H1 (cell line): ENCODE measurements around the gene ZNF100. TPM values are rescaled to one million over a fixed set of nuclear protein-coding genes. Genes with fewer than 3 reads are reported as not detected.

ENCODE experiments used
- ASH2L ChIP-seq: fragments of 200-600, 300-600 bp; sonication (generic); IDR thresholded peaks from one replicate; pipeline ENCODE4 v1.7.1; 2017; ENCODE audit warnings: low read length
- ATF3 ChIP-seq: IDR thresholded peaks from 2 replicates; pipeline ENCODE4 v1.6.1; 2011; ENCODE audit warnings: low read depth, mild to moderate bottlenecking, low read length; ENCODE audit not compliant: insufficient read depth
- CHD2 ChIP-seq: IDR thresholded peaks from 2 replicates; pipeline ENCODE4 v1.6.1; 2012; ENCODE audit warnings: low read length, improper control_type of control experiment
- EGR1 ChIP-seq: IDR thresholded peaks from 2 replicates; pipeline ENCODE4 v1.6.1; 2011; ENCODE audit warnings: low read depth, low read length, borderline replicate concordance
- GABPA ChIP-seq: IDR thresholded peaks from 2 replicates; pipeline ENCODE4 v1.6.1; 2011; ENCODE audit warnings: mild to moderate bottlenecking, low read length, moderate library complexity, borderline replicate concordance; ENCODE audit not compliant: insufficient read depth
- GTF2F1 ChIP-seq: IDR thresholded peaks from 2 replicates; pipeline ENCODE4 v1.6.1; 2012; ENCODE audit warnings: low read depth, low read length, improper control_type of control experiment, borderline replicate concordance
- HDAC2 ChIP-seq, 2 experiments: fragments of 300-600 bp in 1 of 2; sonication (generic) in 1 of 2; IDR thresholded peaks; 2 replicates each; pipeline ENCODE4 v1.6.1; 2011 to 2012; ENCODE audit warnings: low read depth in 2 of 2, low read length in 2 of 2, mild to moderate bottlenecking in 2 of 2, moderate library complexity in 2 of 2, borderline replicate concordance in 1 of 2, inconsistent platforms in 1 of 2
- JUN ChIP-seq: IDR thresholded peaks from 2 replicates; pipeline ENCODE4 v1.6.1; 2011; ENCODE audit warnings: low read depth, mild to moderate bottlenecking, improper control_type of control experiment, low read length
- KDM1A ChIP-seq: fragments of 200-600, 300-600 bp; sonication (generic); IDR thresholded peaks from 2 replicates; pipeline ENCODE4 v1.7.1; 2016; ENCODE audit warnings: mild to moderate bottlenecking, low read length, borderline replicate concordance
- KDM5A ChIP-seq: fragments of 200-600 bp; IDR thresholded peaks from 2 replicates; pipeline ENCODE4 v1.7.1; 2012; ENCODE audit warnings: mild to moderate bottlenecking, low read length, inconsistent platforms, mixed read lengths
- MAFK ChIP-seq: IDR thresholded peaks from 2 replicates; pipeline ENCODE4 v1.6.1; 2012; ENCODE audit warnings: low read depth, mild to moderate bottlenecking, improper control_type of control experiment, low read length
- POLR2A ChIP-seq, 2 experiments: IDR thresholded peaks; 1 replicate in 1 of 2; 2 replicates in 1 of 2; pipeline ENCODE4 v1.6.1; 2011; ENCODE audit warnings: low read depth in 2 of 2, low read length in 2 of 2, mild to moderate bottlenecking in 2 of 2; ENCODE audit errors: control extremely low read depth in 1 of 2
- RAD21 ChIP-seq, 2 experiments: IDR thresholded peaks in 1 of 2; conservative IDR thresholded peaks in 1 of 2; 2 replicates each; pipeline ENCODE4 v1.6.1; 2011; ENCODE audit warnings: low read depth in 2 of 2, low read length in 2 of 2, improper control_type of control experiment in 1 of 2, inconsistent platforms in 1 of 2, mild to moderate bottlenecking in 1 of 2, moderate library complexity in 1 of 2
- RBBP5 ChIP-seq: IDR thresholded peaks from 2 replicates; pipeline ENCODE4 v1.7.1; 2012; ENCODE audit warnings: low read depth, mild to moderate bottlenecking, inconsistent platforms, low read length, moderate library complexity, borderline replicate concordance
- RFX5 ChIP-seq: IDR thresholded peaks from 2 replicates; pipeline ENCODE4 v1.6.1; 2011; ENCODE audit warnings: low read depth, low read length, improper control_type of control experiment, borderline replicate concordance
- RNF2 ChIP-seq: fragments of 200-900, 300-1000 bp; sonication (generic); IDR thresholded peaks from 2 replicates; pipeline ENCODE4 v1.7.1; 2016; ENCODE audit warnings: borderline replicate concordance, low read depth, mild to moderate bottlenecking, antibody characterized with exemption, low read length; ENCODE audit not compliant: poor library complexity, severe bottlenecking; ENCODE audit errors: missing control alignments
- SAP30 ChIP-seq: fragments of 300-600 bp; sonication (generic); IDR thresholded peaks from 2 replicates; pipeline ENCODE4 v1.7.1; 2012; ENCODE audit warnings: low read length, moderate library complexity, mild to moderate bottlenecking, inconsistent platforms; ENCODE audit not compliant: insufficient read depth, insufficient replicate concordance
- SIN3A ChIP-seq, 2 experiments: IDR thresholded peaks in 1 of 2; conservative IDR thresholded peaks in 1 of 2; 2 replicates each; pipeline ENCODE4 v1.6.1; 2011 to 2012; ENCODE audit warnings: low read length in 2 of 2, improper control_type of control experiment in 1 of 2, low read depth in 1 of 2, mild to moderate bottlenecking in 1 of 2
- SIRT6 ChIP-seq: IDR thresholded peaks from one replicate; pipeline ENCODE4 v1.7.1; 2012; ENCODE audit warnings: low read length, inconsistent platforms
- SIX5 ChIP-seq: IDR thresholded peaks from 2 replicates; pipeline ENCODE4 v1.6.1; 2011; ENCODE audit warnings: mild to moderate bottlenecking, low read depth, low read length
- SRF ChIP-seq: IDR thresholded peaks from 2 replicates; pipeline ENCODE4 v1.6.1; 2011; ENCODE audit warnings: mild to moderate bottlenecking, low read depth, low read length, moderate library complexity
- TEAD4 ChIP-seq: IDR thresholded peaks from 2 replicates; pipeline ENCODE4 v1.6.1; 2012; ENCODE audit warnings: low read depth, low read length, inconsistent platforms, mixed read lengths
- USF2 ChIP-seq: IDR thresholded peaks from 2 replicates; pipeline ENCODE4 v1.6.1; 2011; ENCODE audit warnings: low read length, improper control_type of control experiment
- YY1 ChIP-seq: IDR thresholded peaks from 2 replicates; pipeline ENCODE4 v1.6.1; 2011; ENCODE audit warnings: low read depth, mild to moderate bottlenecking, low read length
- polyA plus RNA-seq, 7 experiments: library from polyadenylated mRNA; depleted of rRNA in 3 of 7; stranded (reverse) in 5 of 7; unstranded in 2 of 7; fragments of >200 nt in 5 of 7; fragments of 200-250 nt in 2 of 7; gene quantifications; 1 replicate in 5 of 7; 2 replicates in 1 of 7; 4 replicates in 1 of 7; pipeline versions ENCODE4 v1.2.1 to v1.2.3, GENCODE V29; 2011 to 2013; ENCODE audit warnings: missing spikeins in 2 of 7, mixed read lengths in 2 of 7
- total RNA-seq: library from RNA; stranded (reverse); fragmentation: NEBNext Ultra II Directional; extraction: Animal tissue kit (Norgen Biotek cat#: 25700); gene quantifications from 2 replicates; pipeline ENCODE4 v1.2.1, GENCODE V29; 2021

ZNF100 gene
- total and polyA plus RNA-seq, 2 of the 8 experiments (the other 6 are each of a cell fraction or from before 2014, with no cell fraction given): 4.9 to 30.8 TPM

- TF ChIP-seq RAD21 (IDR thresholded peaks at IDR 0.05 in 1 of 2, conservative IDR thresholded peaks at IDR 0.05 in 1 of 2; ENCODE audit: low read depth in 2 of 2, low read length in 2 of 2) (peak in 1 of 2 experiments; percentile 18; a peak in 1 of 4 replicates), RBBP5 (no peak), CHD2 (no peak), GTF2F1 (no peak), KDM1A (no peak), HDAC2 (IDR thresholded peaks at IDR 0.05; ENCODE audit: borderline replicate concordance in 1 of 2, low read depth in 2 of 2, low read length in 2 of 2) (0 out of 4 replicates have a peak, but pooled peaks of 1 of the 2 experiments have one; percentile 70), KDM5A (no peak), RFX5 (no peak), YY1 (no peak), SAP30 (no peak), USF2 (no peak), EGR1 (no peak), GABPA (no peak), SIN3A (conservative IDR thresholded peaks at IDR 0.05 in 1 of 2, IDR thresholded peaks at IDR 0.05 in 1 of 2; ENCODE audit: low read depth in 1 of 2, low read length in 2 of 2) (0 out of 4 replicates have a peak, but pooled peaks have one; percentile 22), ASH2L (no peak), ATF3 (no peak), SIX5 (no peak), SIRT6 (no peak), MAFK (no peak), JUN (no peak), POLR2A (IDR thresholded peaks at IDR 0.05; ENCODE audit: control extremely low read depth in 1 of 2, low read depth in 2 of 2, low read length in 2 of 2) (no peak), RNF2 (no peak), TEAD4 (0 out of 2 replicates have a peak, but pooled peaks have one; percentile 12), SRF (no peak)
Measured at GRCh38 chr19:21704320-21704719, 63.1 kb downstream of the ZNF100 start (continued).
